Stimulated activated CD8-positive, alpha-beta memory T cell treated with anti-CD3 and anti-CD28 coated beads, Interleukin-12 subunit alpha, Interleukin-12 subunit beta, amount 100 ng/mL, for 4 hours (primary cell): ENCODE data around the gene DDRGK1.
"Not testable (repeated sequence)": the region's sequence is repeated elsewhere in the genome, so short reads cannot be mapped to it uniquely, and the experiment has no call there.

Experiments used
- DNase-seq: peaks from one replicate; pipeline ENCODE4 v3.0.0-alpha.2; 2020; ENCODE audit warnings: low read depth

The DDRGK1 gene

DNA sequence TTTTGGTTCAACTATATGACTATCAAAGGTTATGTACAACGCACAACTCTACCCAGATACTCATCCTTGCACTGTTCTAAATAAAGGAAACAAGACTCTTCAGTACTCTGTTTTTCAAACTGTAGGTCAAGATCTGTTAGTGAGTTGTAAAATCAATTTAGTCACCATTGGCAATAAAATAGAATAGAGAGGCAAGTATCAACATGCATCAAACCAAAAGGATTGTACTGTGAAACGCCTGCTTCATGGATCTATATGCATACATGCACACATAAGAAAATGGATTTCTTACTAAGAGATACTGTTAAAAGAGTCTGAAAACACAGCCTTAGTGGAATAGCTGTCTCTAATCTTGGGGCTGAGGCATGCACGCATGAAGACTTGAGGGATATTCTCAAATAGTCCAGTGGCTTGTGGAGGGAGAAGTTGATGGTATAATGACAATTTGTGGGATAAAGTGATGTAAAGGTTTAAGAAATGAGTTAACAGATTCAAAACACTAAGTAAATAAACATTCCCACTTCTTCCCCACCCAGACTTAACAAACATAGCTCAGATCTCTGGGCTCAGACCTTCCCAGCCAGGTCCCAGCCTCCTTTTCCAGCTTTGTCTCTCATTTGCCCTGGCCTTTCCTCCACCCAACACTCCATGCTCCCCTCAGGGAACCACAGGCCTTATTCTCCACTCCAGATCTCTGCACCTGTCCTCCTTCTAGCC is 20.4 kb downstream of the DDRGK1 start:
- DNase-seq: no peak

DNA sequence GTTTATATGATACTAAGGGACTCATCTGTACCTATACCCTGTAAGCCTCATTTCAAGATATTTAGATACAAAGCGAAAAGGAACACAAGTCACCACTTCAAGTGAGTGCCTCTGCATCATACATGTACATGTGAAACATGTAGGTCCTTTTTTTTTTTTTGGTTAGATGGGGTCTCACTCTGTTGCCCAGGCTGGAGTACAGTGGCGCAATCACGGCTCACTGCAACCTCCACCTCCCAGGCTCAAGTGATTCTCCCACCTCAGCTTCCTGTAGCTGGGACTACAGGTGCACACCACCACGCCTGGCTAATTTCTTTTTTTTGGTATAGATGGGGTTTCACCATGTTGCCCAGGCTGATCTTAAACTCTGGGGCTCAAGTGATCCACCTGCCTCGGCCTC is 22.1 kb downstream of the DDRGK1 start:
- not testable (repeated sequence) for DNase-seq

DNA sequence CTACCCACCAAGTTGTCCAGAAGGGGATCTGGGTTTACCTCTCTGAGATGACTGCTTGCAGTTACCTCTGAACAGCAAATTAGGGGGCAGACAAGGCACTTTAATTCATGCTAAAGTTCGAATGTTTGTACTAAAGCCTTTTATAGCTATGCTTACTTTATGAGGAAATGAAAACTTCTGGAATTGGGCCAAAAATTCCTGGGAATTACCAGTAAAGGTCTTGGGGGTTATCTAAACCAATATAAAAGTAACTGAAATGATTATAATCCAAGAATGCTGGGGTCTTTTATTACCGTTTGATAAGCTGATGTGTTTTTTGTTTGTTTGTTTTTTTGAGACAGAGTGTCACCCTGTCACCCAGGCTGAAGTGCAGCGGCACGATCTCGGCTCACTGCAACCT is 23.2 kb downstream of the DDRGK1 start:
- no peak for DNase-seq

- DNase-seq: no peak
Measured at GRCh38 chr20:3180319-3180718, 24.2 kb downstream of the DDRGK1 start.

- no peak for DNase-seq
Measured at GRCh38 chr20:3177746-3178485, 26.6 kb downstream of the DDRGK1 start.

- no peak for DNase-seq
Measured at GRCh38 chr20:3175270-3175669, 29.2 kb downstream of the DDRGK1 start.

DNA sequence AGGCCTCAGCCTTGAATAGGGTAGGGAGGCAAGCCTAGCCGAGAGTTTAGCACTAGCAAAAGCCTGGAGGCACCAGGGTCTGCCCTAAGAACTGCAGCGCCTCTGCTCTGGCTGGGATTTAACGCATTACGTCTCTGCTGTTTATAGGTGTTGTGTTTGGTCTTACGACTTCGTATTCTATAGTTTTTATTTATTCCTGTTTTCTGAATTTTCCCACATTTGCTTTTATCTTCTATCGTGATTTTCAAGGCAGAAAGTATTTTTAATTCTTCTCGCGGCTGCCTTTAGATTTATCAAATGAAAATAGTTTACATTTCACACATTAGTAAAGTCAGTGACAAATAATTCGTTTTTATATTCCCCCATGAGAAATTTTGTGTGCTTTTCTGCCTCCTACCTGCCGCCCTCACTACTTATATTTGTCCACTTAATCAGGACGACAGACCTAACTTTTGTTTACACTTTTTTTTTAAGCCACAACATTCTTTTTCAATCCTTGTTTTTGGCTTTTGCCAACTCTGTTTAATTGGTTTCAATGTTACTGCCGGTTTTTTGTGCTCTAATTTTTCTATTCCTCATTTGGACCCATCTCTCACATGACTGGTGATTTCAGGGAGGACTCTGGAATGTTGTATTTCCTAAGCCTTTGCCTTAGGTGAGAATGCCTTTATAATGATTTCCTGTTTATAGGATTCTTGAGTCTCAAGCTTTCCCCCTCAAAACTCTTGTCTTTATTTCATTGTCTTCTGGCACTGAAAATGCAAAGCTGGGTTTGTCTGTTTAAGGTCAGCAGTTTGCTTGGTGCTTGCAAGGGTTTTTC is 29.8 kb downstream of the DDRGK1 start:
- no peak for DNase-seq

- DNase-seq: peak; percentile 82
Measured at GRCh38 chr20:3173610-3174441, 30.7 kb downstream of the DDRGK1 start.

DNA sequence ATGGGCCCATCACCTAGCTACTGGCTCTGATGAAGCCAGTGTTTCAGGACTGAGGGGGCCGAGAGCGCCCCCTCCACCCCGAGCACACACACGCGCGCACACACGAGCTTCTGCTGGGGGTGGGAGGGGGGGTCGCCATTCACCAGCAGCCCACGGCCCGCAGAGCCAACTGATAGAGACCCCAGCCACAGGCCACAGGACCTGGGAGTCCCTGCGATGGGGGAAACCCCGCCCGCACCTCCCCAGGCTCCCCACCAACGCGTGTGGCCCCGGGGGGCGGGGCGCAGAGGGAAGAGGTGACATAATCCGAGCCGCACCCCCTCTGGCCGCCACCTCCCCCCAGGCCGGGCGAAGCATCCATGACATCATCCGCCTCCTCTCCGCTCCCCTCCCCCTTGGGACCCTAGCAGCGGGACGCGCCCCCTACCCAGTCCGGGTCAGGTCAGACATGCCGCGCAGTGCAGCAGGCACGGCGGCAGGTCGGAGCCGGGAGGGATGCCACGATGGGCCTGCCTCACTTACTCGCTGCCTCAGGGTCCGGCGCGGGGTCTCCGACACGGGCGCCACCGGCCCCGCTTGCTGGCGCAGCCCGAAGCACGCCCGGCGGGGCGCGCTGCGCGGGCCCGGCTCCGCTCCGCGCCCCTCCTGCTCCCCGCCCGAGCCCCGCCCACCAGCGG is 31.4 kb downstream of the DDRGK1 start, which contains the start of gene LZTS3:
LZTS3 (minus strand) TSS at position 617 of the 677 bp plus-strand sequence. CDS start 6,386 bp downstream, outside the sequence.
- DNase-seq: peak; percentile 78

DNA sequence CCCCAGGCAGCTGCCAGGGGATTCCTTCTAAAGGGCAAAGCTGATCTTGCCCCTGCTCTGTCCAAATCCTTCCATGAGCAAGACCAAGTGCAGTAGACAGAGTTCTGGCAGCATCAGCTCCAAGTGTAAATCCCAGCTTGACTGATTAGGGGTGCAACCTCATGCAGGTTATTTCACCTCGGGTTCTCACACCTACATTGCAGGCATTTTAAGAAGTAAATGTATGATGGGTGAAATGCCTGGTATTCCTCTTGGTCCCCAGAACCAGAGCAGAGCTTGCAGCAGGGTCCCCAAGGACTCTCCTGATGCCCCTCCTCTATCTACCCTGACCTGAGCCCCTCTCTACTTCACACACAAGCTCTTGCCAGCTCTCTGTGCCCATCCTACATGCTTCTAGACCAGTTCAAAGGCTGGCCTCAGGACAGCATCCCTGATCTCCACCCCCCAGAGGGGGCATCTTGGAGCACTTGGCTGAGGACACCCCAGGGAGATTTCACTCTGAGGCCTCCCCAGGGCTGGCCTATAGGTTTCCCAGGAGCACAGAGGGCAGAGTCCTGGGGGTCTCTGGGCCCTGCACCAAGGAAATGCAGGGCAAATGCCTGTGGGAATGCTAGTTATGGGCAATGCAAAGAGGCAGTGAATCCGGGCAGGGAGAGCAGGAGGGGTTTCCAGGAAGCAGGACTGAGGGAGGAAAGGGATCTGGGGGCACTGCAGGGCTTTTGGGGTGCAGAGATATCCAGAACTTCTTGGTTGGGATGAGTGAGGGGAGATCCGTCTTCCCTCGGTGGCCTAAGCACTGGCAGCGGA is 32.2 kb downstream of the DDRGK1 start:
- no peak for DNase-seq

DNA sequence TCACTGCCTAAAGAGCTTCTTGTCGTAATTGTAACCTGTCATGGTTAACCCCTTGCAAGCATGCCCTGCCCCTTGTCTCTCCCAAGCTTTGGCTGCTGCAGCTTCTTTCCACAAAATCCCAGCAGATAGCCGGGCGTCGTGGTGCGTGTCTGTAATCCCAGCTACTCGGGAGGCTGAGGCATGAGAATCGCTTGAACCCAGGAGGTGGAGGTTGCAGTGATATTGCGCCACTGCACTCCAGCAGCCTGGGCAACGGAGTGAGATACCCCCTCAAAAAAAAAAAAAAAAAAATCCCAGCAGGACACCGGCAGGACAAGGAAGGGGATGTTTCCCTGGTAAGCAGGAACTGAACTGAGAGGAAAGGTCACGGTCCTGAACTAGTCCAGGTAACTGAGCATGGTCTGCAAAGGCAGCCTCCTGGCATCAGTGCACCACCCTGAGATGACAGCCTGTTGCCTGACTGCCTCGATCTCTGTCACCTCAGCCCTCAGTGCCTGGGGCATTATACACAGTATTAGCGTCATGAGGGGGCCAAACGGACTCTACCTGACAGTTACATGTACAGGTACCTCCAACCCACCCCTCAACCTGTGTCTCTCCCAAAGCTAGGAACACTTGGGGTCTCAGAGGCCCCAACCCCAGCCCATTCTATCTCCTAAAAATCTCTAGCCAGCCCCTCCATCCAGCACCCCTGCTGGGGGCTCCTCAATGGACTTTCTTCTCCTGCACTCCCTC is 32.9 kb downstream of the DDRGK1 start:
- DNase-seq: no peak

- no peak for DNase-seq
Measured at GRCh38 chr20:3168829-3169590, 35.5 kb downstream of the DDRGK1 start.

- DNase-seq: no peak
Measured at GRCh38 chr20:3168079-3168828, 36.2 kb downstream of the DDRGK1 start.

DNA sequence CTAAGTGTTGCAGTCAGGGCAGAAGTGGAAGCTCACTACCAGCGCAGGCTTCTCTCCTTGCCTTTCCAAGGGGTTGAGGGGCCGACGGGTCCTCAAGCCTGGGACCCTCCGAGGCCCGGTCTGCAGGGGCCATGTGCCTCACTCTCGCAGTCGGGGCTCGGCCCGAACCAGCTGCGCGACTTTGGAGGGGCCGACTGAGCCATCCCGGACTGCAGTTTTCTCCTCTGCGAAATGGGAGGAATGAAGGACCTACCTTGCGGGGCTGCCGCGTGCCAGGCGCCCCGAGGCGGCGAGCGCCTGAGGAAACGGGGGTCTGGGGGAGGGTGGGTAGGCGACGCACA is 36.8 kb downstream of the DDRGK1 start:
- DNase-seq: no peak

GRCh38 chr20:3166913-3167342 is 37.6 kb downstream of the DDRGK1 start:
- no peak for DNase-seq

DNA sequence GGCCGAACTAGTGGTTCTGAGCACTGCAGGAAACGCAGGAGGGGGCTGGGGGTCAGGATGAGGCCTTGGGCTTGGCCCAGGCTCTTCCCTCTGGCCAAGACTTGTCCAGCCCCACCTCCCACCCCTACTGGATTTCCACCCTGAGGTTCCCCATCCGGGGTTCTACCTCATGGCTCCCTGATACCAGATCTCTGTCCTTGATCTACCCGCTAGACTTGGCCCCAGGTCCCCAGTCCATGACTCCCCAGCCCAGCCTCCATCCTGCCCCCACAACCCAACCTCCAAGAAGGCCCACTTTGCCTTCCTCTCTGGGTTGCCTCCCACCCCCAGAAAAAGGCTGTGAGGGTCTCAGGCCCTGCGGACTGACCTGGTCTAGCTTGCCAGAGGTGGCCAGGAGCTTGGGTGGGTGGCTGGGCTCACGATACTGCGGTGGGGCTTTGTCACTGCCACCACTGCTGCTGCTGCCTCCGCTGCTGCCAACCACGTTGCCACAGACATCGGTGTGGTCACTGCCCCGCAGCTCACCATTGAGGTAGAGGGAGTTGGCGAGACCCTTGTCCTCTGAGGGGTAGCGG is 38.1 kb downstream of the DDRGK1 start:
- no peak for DNase-seq

GRCh38 chr20:3165473-3166337 is 38.8 kb downstream of the DDRGK1 start:
- no peak for DNase-seq
